Pons (tissue), 1 donor: ENCODE results near the gene PRKCH.

Experiments used
- DNase-seq: peaks from one replicate; pipeline ENCODE4 v3.0.0-alpha.2; 2016; ENCODE audit warnings: low spot score

PRKCH gene

DNA sequence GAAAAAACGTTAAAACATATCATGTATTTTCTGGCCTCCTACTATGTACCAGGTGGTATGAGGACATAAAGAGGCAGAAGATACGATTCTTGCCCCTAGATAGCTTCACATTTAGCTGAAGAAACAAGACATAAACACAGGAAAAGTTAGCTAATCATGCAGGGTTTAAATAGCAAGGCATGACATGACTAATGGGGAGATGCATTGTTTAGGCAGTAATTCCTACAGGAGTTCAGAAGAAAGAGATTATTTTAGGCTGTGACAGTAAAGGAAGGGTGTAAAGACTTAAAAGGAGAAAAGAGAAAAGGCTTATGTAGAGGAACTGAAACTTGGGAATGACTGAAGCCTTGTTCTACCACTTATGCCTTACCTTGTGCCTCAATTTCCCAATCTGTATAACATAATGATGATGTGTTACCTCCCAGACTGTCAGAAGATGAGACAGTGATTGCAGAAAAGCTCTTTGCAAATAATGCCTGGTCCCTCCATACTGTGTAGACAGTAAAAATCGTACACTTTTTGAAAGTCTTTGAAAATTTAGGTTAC lies 44.4 kb downstream of the PRKCH start:
- DNase-seq = no peak

DNA sequence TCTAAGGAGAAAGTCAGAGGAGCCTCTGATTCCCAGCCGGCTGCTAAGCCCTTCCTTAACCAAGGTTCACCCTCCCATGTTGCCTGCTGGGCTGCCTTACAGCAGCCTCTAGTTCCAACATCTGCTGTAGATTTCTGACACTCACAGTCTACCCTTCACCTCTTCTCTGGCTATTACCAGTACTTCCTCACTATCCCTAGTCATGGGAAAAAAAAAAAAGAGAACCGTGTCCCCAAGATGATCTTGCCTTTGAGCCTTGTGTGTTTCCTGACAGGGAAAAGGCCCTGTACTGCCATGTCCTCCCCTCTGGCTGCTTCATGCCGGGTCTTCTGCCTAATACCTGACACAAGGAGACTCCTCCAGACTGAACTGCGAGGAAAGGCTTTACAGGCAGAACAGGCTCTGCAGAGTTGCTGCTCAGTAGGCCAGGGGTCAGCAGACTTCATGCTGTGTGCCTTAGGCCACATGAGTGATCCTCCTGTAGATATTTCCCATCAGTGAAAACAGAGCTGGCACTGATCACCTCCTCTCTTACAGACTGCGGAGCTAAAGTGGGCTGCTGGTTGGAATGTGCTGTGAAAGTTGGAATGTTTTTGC lies 46.8 kb downstream of the PRKCH start:
- no peak for DNase-seq

DNA sequence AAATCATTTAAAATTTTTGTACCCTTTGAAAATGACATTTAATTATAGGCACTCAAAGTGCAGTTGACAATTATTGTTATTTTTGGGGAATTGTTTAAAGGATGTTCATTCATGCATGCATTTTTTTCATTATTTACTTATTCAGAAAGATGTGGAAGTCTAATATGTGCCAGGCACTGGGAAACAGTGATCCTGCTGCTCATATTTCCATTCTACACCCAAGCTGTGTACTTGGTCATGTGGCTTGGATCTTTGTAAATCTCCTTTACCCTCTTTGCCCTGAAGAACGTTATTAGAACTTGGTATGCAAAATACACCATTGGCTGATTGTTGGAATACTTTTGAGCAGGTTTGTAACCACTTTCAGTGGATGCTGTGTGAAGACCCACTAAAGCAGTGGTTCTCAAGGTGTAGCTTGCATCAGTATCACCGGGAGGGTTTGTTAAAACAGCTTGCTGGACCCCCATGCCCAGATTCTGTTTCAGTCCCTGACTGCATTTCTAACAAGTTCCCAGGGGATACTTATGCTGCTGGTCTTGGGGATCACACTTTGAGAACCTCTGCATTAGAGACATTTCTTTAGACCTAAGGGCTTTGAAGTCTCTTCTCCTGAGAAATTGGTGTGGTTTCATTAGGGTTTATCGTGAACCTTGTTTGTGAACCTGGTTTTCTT lies 47.5 kb downstream of the PRKCH start:
- DNase-seq = no peak

DNA sequence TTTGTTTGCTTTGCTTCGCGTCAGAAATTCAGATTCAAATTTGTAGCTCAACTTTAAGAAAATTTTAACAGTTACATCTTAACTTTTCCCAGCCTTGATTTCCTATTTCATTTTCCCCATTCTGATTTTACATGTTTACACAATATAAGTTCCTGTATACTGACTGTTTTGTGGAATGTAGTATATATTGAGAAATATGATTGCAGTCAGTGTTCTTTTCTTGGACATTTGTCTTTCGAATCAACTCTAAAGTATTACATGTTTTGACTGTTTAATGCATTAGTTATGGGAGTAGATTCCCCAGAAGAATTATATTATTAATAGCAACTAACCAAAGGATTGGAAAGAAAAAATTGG lies 48.1 kb downstream of the PRKCH start:
- no peak for DNase-seq

DNA sequence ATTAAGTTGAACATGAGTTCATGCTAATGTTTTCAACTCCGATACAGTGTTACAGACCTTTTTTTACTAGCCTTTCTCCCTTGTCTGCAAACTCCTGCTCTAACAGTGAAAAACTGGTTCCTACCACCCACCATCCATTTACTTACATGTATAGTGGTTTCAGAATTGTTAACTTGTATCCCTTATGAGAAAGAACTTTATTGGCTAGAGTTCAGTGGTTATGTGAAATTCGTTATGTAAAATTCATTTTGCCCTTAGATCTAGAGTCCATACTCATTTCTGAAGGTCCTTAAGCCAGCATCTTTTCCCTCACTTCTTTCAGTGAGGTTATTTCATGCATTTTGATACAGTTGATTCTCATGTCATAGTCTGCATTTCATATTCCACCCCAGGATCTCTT lies 51.0 kb downstream of the PRKCH start:
- no peak for DNase-seq

DNA sequence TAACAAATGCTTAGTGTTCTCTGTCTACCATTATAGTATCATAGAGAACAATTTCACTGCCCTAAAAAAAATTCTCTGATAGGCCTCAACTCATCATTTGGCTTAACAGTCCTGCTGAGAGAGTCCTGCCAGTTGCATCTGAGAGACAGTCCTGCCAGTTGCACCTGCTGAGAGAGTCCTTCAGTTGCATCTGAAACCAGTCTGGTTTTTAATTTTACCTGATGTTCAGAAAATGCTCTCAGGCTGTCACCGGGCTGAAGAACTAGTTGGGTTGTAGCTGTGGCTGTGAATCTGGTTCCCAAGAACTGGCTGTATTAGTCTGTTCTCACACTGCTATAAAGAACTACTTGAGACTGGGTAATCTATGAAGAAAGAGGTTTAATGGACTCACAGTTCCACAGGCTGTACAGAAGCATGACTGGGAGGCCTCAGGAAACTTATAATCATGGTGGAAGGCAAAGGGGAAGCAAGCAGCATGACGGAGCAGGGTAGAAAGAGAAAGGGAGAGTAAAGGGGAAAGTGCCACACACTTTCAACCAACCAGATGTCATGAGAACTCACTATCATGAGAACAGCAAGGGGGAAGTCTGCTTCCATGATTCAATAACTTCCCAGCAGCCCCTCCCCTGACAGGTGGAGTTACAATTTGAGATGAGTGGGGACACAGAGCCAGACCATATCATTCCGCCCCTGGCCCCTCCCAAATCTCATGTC lies 51.6 kb downstream of the PRKCH start:
- no peak for DNase-seq

DNA sequence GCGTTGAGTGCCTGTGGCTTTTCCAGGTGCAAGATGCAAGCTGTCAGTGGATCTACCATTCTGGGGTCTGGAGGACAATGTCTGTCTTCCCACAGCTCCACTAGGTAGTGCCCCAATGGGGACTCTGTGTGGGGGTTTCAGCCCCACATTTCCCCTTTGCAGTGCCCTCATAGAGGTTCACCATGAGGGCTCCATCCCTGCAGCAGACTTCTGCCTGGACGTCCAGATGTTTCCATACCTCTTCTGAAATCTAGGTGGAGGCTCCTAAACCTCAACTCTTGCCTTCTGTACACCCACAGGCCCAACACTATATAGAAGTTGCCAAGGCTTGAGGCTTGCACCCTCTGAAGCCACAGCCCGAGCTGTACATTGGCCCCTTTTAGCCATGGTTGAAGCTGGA lies 52.9 kb downstream of the PRKCH start:
- DNase-seq = no peak

DNA sequence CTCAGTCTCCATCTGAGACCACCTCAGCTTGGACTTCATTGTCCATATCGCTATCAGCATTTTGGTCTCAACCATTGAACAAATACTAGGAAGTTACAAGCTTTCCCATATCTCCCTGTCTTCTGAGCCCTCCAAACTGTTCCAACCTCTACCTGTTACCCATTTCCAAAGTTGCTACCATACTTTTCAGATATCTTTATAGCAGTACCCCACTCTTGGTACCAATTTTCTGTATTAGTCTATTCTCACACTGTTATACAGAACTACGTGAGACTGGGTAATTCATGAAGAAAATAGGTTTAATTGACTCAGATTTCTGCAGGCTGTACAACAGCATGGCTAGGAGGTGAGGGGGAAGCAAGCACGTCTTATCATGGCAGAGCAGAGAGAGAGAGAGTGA lies 53.8 kb downstream of the PRKCH start:
- no peak for DNase-seq

DNA sequence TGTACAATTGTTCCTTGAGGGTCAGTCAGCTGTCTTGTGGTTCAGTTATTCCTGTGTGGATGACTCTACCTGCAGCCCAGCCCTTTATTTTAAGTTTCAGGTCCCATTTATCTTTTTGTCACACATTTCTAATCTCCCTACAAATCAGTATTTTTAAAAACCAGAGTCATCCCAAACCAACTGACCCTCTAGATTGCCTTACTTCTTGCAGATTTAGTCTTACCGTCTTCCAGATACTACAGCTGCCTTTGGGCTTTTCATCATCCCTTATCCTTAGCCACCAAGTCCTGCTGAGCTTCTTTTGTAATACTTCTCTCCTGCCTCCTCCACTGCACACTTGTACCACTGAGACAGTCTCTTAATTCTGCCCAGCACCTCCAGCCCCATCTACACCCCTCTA lies 54.9 kb downstream of the PRKCH start:
- DNase-seq = no peak

DNA sequence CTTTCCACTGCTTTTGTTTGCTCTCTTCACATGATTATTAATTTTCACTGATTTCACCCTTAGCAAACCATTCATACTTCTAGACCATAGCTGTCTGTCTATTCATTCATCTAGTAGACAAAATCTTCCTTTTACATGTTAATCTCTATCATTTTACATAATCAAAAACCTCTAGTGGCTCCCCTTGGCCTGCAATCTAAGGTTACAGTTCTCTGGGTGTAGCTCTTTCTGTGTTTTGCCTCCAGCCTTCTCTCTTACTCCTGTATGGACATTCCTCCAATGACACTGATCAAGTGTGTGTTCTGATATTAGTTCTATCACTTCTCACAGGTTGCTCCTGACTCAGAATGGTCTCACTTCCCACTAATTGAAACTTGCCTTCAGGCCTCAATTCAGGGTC lies 56.4 kb downstream of the PRKCH start:
- no peak for DNase-seq

DNA sequence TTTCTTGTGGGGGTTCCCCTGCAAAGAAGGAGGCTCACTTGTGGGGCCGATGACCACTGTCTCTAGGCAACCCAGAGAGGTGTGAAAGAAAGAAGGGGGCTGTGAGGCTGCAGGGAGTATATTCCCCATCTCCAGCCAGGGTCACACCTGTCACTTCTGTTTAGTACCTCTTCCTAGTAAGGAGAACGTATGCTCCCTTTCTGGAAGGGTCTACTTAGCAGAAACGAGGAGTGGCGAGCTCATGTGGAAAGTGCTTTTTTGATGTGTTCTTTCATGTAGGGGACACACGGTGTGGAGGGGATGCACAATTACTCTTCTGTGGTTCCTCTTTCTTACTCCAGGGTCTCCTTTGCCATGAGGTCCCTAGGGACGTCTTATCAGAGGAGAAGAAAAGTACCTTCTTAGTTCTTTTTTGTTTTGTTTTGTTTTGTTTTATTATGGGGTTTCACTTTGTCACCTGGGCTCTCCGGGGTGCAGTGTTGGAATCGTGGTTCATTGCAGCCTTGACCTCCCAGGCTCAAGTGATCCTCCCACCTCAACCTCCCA lies 58.3 kb downstream of the PRKCH start:
- DNase-seq = no peak

DNA sequence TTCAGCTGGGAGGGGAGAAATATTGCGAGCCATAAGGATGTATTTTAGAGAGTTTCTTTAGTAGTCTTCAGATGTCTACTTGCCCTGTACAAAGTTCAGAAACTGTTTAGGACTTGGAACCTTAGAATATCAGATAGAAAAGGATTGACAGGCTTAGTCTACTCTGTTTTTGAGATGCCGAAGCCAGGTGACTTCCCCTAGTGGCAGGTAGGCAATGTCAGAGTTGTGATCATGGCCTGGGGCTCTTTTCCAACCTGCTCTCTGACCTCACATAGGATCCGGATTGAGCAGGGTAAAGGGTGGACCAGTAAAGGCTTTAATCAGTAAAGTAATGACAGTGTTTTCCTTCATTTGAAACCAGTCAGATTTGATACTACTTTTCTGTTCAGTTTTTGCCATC lies 59.6 kb downstream of the PRKCH start:
- DNase-seq = no peak

DNA sequence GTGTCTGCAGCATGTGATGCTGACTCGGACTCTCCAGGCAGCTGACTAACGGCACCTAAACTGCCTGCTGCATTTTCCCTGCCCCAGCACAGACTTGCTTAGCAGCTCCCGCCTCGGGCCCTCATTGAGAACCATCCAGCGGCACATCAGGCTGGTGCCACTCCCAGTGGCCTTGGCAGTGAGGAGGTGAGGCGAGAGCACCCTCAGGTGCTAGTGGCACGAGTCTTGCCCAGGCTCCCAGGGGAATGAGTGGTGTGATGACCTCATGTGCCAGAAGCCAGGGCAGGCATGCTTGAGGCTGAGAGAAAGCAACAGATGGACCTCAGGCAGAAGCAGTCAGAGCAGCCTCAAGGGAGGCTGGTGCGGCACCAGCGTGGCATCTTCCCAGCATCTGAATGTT lies 60.2 kb downstream of the PRKCH start:
- no peak for DNase-seq

DNA sequence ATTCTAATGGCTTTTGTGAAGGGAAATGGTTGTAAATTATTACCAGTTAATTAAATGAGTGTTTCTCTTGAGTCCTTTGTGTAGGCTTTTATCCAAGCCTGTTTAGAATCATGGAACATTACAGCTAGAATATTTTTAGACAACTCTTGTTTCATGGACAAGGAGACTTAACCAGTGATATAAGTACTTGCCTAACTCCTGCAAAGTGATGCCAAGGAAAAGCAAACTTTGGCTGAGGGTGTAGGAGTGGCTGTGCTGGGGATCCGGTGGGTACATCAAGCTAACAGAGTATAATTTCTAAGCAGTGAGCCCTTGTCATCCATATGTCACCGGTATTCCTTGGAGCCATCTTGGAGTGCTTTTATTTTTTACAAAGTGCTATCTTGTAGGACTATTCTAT lies 61.5 kb downstream of the PRKCH start:
- no peak for DNase-seq

DNA sequence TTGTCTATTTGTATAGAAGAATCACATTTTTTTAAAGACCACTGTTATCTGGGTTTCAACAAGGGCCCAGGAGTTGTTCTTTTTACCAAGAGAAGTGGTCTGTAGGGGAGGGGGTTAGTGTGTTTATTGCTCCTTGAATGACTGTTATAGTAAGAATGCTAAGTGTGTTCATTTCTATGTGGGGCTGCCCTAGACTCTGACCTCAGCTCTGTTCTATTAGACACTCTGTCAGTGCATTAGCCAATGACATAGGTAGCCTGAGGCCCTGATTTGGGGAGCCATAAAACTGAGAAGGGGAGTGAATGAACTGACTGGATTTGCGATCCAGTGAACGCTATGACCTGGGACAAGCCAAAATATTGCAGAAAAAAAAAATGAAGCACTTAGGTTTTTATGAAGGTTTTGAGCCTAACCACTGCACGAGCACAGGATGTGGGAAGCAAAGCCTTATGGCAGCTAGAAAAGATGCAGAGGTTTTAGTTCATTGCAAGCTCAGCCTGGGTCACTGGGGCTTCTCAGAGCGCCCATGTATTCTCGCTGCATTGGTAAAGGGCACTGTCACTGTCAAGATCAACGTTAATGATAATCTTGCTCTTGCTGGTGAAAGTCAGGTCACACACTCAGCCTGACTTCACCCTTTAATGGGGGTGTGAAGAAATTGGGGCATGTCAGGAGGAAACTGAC lies 63.8 kb downstream of the PRKCH start:
- no peak for DNase-seq

DNA sequence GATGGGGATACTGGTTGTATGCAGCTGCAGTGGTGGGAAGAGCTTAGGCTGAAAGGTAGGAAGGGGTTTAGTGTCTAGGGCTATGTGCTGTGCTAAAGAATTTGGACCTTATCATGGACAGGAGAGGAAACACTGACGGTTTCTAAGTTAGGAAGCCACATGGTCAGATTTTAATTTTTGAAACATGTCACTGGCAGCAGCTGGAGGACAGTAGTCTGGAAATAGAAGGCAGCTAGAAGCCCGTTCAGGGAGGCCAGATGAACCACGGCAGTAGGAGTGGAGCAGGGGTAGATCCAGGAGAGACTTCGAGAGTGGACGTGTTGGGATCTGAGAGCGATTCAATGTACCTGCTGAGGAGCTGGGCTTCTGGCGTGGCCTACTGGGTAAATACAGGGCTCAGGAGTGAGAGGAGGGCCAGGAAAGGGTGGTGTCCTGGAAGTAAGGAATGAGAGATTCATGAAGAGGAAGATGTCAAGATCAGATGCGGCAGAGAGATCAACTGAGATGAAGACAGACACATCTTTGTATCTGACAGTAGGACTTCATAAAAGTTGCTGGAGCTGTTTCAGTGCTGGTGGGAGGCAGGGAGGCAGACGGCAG lies 64.9 kb downstream of the PRKCH start:
- no peak for DNase-seq

DNA sequence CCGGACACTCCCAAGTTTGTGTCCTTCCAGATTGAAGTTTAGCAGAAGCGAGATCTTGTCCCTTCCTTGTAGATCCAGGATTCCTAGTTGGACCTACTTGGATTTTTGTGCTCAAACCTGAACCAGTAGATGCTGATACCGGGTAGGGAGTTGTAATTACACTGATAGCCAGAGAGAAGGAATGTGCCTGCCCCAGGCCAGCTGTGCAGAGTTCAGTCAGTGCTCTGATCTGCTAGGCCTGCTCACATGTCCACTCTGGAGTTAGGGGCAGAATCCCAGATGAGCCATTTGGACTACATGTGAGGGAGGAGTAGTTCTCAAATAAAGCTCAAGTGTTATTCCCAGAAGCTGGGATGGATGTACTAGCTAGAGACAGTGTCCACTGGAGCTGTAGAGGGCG lies 65.7 kb downstream of the PRKCH start:
- no peak for DNase-seq

DNA sequence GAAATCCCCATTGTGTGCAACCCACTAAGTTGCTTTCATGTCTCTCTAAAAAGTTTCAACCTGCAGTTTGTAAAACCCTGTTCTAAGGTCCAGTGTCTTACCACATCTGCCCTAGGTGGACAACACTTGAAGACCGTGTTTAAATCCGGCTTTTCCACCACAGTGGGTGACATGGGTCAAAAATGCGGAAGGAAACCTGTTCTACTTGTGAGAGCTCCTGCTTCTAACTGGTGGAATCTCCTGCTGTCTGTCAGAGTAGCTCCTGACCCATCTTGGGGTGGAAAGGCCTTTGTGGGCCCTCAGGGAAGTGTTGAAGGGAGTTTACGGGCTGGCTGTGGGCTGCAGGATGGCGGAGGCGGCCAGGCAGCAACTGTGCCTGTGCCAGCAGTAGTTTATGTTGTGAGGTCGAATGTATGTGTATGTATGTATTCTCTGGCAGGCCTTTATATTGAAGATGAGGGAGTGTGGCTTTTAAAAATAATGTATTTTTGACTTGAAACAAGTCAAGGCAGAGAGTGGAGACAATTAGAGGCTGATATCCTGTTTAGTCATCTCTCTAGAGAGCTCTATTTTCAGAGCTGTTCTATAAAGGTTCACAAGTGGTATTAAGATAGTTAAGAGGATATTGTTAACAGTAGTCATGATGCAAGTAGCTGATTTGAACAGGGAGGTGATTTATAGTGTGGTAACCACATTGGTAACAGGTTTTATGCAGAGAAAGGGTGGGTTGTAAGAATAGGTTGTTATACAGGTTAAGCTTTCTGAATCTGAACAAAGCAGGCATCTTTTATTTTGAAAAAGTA lies 67.0 kb downstream of the PRKCH start:
- DNase-seq = peak; percentile 29

DNA sequence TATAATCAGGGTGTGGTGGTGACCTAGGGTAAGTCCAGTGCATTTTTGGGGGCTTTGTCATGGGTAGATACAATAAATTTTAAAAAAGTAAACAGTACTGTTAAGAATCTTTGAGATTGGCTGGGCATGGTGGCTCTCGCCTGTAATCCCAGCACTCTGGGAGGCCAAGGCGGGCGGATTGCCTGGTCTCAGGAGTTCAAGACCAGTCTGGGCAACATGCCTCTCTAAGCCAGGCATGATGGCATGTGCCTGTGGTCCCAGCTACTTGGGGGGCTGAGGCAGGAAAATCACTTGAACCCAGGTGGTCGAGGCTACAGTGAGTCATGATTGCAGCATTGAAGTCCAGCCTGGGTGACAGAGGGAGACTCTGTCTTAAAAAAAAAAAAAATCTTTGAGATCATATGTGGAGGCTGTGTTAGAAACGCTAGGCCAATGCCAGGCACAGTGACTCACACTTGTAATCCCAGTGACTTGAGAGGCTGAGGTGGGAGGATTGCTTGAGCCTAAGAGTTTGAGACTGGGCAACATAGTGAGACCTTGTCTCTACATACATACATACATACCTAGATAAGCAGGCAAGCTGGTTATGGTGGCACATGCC lies 67.7 kb downstream of the PRKCH start:
- no peak for DNase-seq

DNA sequence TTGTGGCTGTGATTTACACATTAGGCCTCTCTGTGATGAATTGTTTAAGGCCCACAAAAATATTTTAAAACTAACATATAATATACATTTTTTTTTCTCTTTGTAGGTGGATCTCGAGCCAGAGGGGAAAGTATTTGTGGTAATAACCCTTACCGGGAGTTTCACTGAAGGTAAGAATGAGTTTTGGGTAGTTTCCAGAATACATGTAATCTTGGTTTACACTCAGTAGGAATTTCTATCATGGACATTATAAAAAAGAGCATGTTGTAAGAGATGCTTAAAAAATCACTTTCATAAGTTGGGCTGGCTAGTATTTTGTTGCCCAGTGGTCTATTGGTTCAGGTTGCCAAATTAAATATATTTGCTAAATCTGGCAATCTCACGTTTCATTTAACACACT lies 69.7 kb downstream of the PRKCH start:
- DNase-seq = no peak

DNA sequence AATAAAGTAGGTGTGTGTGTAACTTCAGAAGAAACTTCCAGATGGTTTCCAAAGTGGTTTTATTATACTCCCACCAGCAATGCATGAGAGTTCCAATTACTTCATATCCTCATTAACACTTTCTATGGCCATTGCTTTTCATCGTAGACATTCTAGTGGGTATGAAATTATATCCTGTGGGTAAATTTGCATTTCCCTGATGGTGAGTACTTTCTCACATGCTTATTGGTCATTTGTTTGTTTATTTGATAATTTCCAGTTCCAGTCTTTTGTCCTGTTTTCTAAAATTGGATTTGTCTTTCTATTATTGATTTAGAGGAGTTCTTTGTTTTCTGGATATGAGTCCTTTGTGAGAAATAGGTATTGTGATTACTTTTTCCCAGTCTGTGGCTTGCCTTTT lies 70.9 kb downstream of the PRKCH start:
- DNase-seq = no peak
